Ectodermal cell (in vitro differentiated cells): ENCODE measurements around the gene KRTAP12-3.
"Not testable (repeated sequence)": the region's sequence is repeated elsewhere in the genome, so short reads cannot be mapped to it uniquely, and the experiment has no call there.

Experiments used
- H3K27ac ChIP-seq: 2 replicates; pipeline ENCODE4 v1.7.0; 2013; ENCODE audit warnings: mild to moderate bottlenecking, low read depth, low read length; ENCODE audit not compliant: insufficient read depth, poor library complexity, severe bottlenecking
- H3K27me3 ChIP-seq: 2 replicates; pipeline ENCODE4 v1.7.0; 2013; ENCODE audit warnings: mild to moderate bottlenecking, low read length; ENCODE audit not compliant: insufficient read depth, control insufficient read depth, poor library complexity, severe bottlenecking
- H3K36me3 ChIP-seq: one replicate; pipeline ENCODE4 v1.7.0; 2013; ENCODE audit warnings: low read length; ENCODE audit not compliant: control insufficient read depth, insufficient read depth
- H3K4me1 ChIP-seq: one replicate; pipeline ENCODE4 v1.7.0; 2013; ENCODE audit warnings: low read length; ENCODE audit not compliant: control insufficient read depth, insufficient read depth
- H3K4me3 ChIP-seq: 2 replicates; pipeline ENCODE4 v1.7.0; 2013; ENCODE audit warnings: low read depth, low read length, control low read depth; ENCODE audit not compliant: insufficient read depth
- H3K9me3 ChIP-seq: 2 replicates; pipeline ENCODE4 v1.7.0; 2013; ENCODE audit warnings: mild to moderate bottlenecking, low read length, moderate library complexity; ENCODE audit not compliant: control insufficient read depth
- WGBS, 2 experiments: methylation state at CpG; one replicate each; pipeline ENCODE4 v1.1.7; 2013; ENCODE audit warnings: missing lambda C conversion rate in 2 of 2; 5-methylcytosine and 5-hydroxymethylcytosine counted together

The KRTAP12-3 gene

DNA sequence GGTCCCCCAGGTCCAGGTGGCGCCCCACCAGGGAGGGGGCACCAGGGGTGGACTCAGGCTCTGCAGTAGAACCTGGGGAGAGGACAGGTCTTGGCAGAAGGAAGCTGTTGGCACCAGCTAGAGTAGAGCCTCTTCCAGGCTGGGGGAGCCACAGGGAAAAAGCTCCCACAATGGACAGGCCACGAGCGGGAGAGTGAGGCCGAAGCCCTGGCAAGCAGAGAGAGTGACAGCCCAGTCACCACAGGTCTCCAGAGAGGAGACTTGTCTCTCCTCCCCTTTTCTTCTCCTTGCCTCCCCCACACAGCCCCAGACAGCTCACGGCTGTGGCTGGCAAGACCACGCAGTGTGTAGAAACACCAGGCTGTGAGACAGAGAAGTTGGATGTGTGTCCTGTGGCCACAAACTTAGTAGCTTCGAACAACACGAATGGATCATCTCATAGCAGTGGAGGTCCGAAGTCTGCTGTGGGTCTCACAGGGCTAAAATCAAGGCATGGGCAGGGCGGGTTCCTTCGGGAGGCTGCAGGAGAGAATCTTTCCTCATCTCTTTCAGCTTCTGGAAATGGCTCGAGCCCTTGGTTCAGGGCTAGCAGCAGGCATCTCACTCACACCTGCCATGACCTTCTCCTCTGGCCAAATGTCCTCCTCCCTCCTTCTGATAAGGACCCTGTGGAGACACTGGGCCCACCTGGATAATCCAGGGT is 6.6 kb upstream of the KRTAP12-3 start:
- H3K4me1 ChIP-seq = peaks cover 11% of the 10 kb centered on the region
- no peak overlapping the region for H3K4me3 ChIP-seq
- H3K27ac ChIP-seq = no peak overlapping the region
- 94% methylated on average over 12 of the region's 12 CpGs for WGBS, 2 experiments
- no peaks in the 10 kb centered on the region for H3K9me3 ChIP-seq
- H3K36me3 ChIP-seq = no peaks in the 10 kb centered on the region
- no peaks in the 10 kb centered on the region for H3K27me3 ChIP-seq

DNA sequence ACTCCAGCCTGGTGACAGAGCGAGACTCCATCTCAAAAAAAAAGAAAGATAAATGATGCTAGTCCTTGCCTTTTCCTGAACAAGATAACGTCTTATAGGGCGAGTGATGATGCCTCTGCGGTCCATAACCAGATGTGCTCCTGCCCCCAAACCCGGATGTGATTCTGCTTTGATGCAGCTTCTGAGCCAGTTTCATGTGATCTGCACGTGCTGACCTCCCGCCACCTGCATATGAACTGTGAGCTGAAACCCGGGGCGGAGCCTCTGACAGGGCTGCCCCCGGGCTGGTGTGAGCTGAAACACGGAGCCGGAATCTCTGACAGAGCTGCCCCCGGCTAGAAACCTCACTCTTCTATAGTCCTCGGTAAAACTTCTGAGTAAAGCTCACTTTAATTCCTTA is 4.6 kb upstream of the KRTAP12-3 start:
- WGBS, 2 experiments = 81 to 85% methylated on average over 14 of the region's 14 CpGs
- no peaks in the 10 kb centered on the region for H3K4me1 ChIP-seq
- H3K36me3 ChIP-seq = no peaks in the 10 kb centered on the region
- no peaks in the 10 kb centered on the region for H3K27me3 ChIP-seq
- no peaks in the 10 kb centered on the region for H3K9me3 ChIP-seq
- H3K27ac ChIP-seq = no peak overlapping the region
- no peak overlapping the region for H3K4me3 ChIP-seq

DNA sequence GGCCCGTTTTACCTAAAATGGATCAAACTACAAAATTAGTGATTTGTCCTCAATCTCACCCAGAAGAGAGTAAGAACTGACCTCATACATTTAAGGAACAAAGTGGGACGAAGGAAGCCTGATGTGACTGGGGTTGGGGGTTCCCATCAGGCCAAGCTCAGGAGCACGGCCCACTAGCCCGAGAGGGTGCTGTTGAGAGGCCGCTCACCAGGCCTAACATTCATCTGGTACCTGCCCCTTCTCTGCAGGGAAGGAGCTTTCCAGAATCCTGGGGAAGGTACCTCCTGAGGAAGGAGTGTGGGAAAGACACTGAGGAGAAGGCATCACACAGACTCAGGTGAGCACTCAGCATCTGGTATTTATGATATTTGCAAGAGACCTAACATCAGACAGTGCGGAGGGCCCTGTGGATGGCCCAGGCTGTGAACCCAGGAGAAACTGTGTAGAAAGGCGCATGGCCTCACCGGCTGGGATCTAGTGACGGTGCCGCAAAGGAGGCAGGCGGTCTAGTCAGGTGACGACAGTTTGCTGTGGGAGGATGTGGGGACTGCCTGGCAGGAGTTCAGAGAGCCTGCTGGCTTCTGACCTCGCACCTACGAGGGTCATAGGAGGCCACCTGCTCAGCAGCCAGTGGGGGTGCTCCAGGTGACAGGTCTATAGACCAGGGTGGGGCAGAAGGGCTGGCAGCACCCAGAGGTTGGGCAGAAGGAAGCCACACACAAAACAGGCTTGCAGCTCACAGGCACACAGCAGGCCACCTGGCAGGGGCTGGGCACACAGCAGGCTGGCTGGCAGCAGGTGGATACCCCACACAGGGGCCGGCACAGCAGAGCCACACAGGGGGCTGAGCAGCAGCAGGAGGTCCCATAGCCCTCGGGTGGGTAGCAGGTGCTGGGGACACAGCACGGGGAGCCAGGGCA is 3.8 kb upstream of the KRTAP12-3 start:
- Histone ChIP-seq H3K27me3 (no peaks in the 10 kb centered on the region), H3K4me1 (peaks cover 1% of the 10 kb centered on the region), H3K4me3 (no peak overlapping the region), H3K27ac (no peak overlapping the region), H3K9me3 (no peaks in the 10 kb centered on the region), H3K36me3 (no peaks in the 10 kb centered on the region)
- WGBS, 2 experiments = 93 to 95% methylated on average over 17 of the region's 17 CpGs

DNA sequence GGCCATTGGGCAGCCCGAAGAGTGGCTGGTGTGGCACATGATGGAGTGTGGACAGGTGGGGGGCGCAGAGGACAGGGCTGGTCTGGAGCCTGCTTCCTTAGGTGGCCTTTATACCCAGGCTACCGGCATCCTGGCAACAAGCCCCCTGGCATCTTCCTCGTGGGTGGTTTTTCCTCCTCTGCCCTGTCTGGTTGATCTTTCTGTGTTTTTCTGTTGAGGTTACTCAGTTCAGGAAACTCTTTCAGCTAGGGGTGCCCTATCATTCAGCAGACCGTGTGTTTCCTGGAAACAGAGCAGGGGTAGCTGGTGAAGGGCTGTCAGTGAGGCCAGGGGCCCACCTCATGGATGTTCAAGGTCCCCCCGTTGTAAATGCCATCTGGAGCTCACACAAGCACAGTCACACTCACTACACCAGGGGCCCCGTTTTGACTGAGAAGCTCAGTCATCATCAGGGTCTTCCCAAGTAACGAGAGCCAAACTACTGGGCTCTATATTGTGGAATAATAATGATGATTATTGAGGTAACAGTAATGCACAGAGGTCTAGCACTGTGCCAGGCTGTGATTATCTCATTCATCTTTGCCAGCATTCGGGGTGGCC is 3.1 kb upstream of the KRTAP12-3 start, which contains the start of gene KRTAP12-4:
TSS of gene KRTAP12-4 (minus strand) at position 84 of the 600 bp plus-strand sequence. CDS start at position 39, 45 bp downstream.
- Histone ChIP-seq H3K4me3 (no peak within 1 kb of the TSS), H3K4me1 (peaks cover 3% of the 10 kb centered on the region), H3K36me3 (no peaks in the 10 kb centered on the region), H3K27ac (no peak within 1 kb of the TSS), H3K9me3 (no peaks in the 10 kb centered on the region), H3K27me3 (no peaks in the 10 kb centered on the region)
- 91 to 92% methylated on average over 9 of the region's 9 CpGs for WGBS, 2 experiments

DNA sequence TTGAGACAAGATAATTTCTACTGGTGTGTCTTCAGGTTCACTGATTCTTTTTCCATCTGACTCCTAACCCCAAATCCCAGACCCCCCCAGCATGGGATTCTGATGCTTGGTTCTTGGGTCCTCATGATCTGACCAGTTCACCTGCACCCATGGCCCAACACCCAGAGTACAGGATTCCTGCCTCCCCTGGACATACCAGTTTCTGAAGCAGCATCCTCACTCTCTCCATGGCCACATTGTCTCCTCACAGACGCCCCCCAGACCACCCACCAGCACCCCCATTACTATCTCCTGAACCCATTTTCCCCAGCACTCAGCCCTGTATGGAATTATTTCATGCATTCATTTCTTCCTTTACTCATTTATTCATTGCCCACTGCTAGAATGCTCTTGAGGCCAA is 864 bp upstream of the KRTAP12-3 start:
- Histone ChIP-seq H3K36me3 (no peaks in the 10 kb centered on the region), H3K27me3 (no peaks in the 10 kb centered on the region), H3K27ac (no peak overlapping the region), H3K4me3 (no peak overlapping the region), H3K9me3 (no peaks in the 10 kb centered on the region), H3K4me1 (peaks cover 3% of the 10 kb centered on the region)
- WGBS, 2 experiments = 78 to 83% methylated on average over 1 of the region's 1 CpG

DNA sequence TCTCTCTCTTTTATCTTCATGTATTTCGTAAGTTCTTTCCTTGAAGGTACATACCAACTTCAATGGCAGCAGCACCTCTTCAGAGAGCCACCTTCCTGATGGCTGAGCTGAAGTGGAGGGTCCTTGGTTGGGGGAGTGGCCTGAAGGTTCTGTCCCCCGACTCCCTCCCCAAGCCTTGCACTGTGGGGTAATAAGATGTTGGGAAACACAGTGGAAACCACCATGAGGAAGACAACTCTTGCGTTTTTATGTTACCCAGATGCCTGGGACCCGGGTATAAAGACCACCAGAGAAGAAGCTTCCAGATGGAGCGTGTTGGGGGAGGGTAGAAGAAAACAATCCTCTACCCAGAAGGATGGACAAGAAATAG is 794 bp downstream of the KRTAP12-3 start:
- Histone ChIP-seq H3K4me3 (no peak overlapping the region), H3K27me3 (no peaks in the 10 kb centered on the region), H3K36me3 (no peaks in the 10 kb centered on the region), H3K27ac (no peak overlapping the region), H3K4me1 (peaks cover 3% of the 10 kb centered on the region), H3K9me3 (no peaks in the 10 kb centered on the region)
- 93 to 97% methylated on average over 5 of the region's 5 CpGs for WGBS, 2 experiments

DNA sequence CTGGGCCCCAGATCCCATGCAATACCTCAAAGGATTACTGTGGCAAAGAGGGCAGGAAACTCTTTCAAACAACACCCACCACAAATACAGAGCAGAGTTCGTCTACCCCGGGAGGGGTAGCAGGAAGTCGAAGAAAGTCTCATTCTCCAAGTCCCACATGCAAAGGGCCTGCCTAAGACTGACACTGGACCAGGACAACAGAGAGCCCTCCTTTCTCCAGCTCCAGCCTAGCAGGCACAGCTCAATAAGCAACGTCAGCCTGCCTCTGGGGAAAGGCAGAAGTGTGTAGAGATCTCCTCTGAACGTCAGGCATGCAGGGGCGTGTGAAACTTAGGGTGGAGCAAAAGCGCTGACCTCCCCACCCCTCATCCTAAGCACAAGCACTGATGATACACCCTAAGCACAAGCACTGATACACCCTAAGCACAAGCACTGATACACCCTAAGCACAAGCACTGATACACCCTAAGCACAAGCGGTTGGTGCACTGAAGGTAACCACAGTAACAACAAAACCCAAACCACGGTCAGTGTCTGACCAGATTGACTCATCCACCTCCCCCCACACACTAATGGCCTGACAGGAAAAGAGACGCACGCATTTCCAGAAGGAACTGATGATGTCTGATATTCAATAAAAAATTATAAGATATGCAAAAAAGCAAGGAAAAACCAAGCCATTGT is 1.3 kb downstream of the KRTAP12-3 start:
- no peaks in the 10 kb centered on the region for H3K9me3 ChIP-seq
- peaks cover 3% of the 10 kb centered on the region for H3K4me1 ChIP-seq
- no peak overlapping the region for H3K4me3 ChIP-seq
- WGBS, 2 experiments = 71 to 82% methylated on average over 9 to 11 of the region's 11 CpGs
- H3K36me3 ChIP-seq = no peaks in the 10 kb centered on the region
- no peak overlapping the region for H3K27ac ChIP-seq
- no peaks in the 10 kb centered on the region for H3K27me3 ChIP-seq

DNA sequence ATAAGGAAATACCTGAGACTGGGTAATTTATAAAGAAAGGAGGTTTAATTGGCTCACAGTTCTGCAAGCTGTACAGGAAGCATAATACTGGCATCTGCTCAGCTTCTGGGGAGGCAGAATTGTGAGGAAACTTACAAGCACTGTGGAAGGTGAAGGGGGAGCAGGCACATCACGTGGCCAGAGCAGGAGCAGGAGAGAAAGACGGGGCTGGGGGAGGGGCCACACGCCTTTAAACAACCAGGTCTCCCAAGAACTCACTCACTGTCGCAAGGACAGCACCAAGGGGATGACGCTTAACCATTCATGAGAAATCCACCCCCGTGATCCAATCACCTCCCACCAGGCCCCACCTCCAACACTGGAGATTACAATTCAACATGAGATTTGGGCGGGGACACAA is 3.8 kb downstream of the KRTAP12-3 start:
- H3K27ac ChIP-seq, H3K36me3 ChIP-seq, H3K4me3 ChIP-seq, H3K4me1 ChIP-seq, H3K9me3 ChIP-seq, H3K27me3 ChIP-seq: not testable (repeated sequence)
- WGBS, 2 experiments = 41 to 46% methylated on average over 6 of the region's 7 CpGs

DNA sequence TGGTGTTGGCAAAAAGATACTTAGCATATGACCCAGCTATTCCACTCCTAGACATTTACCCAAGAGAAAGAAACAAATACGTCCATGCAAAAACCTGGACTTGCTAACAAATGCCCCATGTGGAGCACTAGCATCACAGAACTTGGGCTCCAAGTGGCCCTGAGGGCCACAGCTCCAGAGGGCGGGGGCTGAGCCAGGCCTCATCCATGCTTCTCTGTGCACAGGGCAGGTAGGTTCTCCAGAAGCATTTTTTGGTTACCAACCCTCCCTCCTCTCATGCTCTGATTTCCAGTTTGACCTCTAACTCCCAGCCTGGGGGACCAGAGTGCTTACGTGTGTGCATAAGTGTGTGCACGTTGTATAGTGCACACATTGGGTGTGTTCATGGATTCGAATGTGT is 7.0 kb downstream of the KRTAP12-3 start:
- Histone ChIP-seq H3K27ac (no peak overlapping the region), H3K36me3 (no peaks in the 10 kb centered on the region), H3K4me1 (no peaks in the 10 kb centered on the region), H3K9me3 (no peaks in the 10 kb centered on the region), H3K27me3 (no peaks in the 10 kb centered on the region), H3K4me3 (no peak overlapping the region)
- 93 to 94% methylated on average over 5 of the region's 5 CpGs for WGBS, 2 experiments
